Fibroblast of peridontal ligament (primary cell): ENCODE data around the gene ABHD11.
A peak's percentile ranks its signal among the peaks of the same experiment; 100 is the strongest.

ENCODE experiments used
- DNase-seq: peaks from one replicate; pipeline ENCODE4 v3.0.0-alpha.2; 2010; ENCODE audit errors: extremely low read depth

Gene ABHD11

DNA sequence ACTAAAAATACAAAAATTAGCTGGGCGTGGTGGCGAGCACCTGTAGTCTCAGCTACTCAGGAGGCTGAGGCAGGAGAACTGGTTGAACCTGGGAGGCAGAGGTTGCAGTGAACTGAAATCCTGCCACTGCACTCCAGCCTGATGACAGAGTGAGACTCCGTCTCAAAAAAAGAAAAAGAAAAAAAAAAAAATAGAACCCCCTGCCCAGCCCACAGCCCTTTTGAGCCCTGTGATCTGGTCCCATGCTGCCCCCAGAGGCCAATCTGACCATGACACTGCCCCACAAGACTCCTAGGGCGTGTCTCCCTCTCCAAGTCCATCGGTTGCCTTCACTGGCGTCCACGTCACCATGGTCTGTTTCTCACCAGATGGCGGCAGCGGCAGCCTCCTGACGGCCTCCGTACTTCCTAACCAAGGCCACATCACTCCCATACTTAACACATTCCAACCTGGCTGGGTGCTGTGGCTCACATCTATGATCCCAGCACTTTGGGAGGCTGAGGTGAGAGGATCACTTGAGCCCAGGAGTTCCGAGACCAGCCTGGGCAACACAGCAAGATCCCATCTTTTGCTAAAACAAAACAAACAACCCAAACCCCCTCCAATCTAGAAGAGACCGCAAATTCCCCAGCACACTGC is 37.1 kb downstream of the ABHD11 start:
- peak; percentile 41 for DNase-seq

DNA sequence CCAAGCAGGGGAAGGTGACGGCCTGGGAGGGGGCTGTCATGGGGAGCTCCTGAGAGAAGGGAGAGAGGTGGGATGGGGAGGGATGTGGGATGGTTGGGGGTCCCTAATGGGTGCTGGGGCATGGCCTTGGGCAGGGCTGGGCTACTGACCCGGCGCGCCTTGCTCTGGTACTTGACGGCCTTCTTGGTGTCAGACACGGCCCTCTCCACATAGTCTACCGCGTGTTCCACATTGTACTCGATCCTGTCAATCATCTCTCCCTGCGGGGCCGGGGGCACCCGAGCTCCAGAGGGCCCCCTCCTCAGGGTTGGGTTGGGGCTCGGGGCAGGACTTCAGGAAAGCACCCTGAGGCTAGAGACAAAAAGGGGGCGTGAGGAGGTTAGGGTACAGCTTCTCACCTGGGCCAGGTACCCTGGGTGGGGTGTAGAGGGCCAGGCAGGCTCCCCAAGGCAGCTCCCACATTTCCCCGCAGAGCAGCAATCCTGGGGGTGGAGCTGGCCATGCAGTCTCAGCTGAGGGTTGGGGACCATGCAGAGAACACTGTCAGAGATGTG is 37.9 kb downstream of the ABHD11 start:
- DNase-seq: no peak

DNA sequence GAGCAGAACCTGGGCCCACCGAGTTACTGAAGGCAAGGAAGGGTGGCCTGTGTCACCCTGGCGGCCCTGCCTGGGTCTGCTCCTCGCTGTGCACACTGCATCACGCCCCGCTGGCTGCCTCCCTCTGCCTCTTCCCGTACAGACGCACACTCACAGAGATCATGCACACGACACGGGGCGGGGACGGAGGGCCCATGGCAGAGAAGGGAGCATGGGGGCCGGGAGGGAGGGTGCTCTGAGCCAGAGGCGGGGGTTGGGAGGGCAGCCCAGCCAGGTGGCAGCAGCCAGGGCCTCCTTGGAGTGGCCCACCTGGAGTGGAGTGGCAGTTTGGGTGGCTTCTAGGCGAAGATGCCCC is 38.6 kb downstream of the ABHD11 start:
- DNase-seq: no peak

DNA sequence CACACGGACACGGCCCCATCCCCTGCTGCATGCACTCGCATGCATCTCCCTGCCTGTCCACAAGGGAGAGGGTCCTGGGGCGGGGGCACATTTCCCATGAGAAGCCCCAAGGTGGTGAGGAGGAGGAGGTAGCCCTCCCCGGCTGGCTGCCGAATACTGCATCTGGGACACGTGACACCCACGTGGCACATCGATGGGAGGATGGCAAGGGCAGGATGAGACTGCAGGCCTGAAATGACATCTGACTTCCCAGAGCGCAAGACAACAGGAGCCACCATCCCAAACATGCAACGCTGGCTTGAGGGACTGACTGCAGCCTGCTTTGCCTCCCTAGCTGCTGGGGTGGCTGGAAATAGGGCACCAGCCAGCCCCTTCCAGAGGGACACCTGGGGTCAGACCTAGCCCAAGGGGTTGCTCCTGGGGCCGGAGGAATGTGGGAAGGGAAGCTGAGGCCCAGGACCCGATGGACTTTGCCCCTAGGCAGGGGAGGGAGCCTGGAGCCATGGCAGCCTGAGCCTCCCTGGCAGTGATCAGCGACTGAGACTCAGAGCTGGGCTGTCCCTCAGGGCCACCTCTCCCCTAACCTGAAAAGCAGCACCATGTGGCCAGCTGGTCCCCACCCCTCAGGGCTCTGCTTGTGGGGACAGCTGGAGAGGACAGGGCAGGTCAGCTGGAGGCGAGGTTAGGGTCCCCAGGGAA is 39.1 kb downstream of the ABHD11 start:
- DNase-seq: no peak

DNA sequence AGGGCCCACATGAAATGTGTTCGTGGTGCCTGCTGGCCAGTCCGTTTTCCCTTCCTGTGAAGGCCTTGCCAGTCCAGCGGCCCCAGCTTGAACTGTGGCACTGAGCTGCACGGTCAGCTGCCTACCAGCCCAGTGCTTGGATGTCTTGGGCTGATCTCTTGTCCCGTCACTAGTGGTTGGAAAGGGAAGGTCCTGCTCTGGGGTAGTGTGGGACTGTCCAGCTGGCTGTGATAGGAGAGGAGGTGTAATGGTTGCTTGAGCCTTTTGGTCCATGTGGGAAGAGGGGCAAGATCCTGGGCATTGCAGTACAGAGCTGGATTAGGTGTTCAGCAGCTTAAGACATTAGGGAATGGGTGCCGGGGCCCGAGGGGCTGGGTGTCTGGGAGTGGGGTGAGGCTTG is 40.2 kb downstream of the ABHD11 start:
- no peak for DNase-seq

DNA sequence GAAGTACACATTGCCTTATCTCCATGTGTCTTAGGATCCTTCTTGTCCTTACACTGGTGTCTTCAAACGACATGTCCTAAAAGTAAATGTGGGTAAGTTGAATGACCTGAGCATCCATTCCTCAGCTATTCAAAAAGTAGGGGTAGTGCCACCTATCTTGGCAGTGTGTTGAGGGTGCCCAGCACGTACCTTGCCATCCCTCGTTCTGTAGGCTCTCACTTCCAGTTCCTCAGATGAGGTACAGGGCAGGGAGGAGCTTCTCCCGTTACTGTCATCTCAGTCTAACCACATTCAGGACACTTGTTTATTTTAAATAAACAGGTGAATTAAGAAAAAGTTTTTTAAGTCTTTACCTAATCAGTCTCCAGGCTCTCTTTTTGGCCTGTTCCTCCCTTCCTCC is 42.2 kb downstream of the ABHD11 start:
- DNase-seq: no peak

DNA sequence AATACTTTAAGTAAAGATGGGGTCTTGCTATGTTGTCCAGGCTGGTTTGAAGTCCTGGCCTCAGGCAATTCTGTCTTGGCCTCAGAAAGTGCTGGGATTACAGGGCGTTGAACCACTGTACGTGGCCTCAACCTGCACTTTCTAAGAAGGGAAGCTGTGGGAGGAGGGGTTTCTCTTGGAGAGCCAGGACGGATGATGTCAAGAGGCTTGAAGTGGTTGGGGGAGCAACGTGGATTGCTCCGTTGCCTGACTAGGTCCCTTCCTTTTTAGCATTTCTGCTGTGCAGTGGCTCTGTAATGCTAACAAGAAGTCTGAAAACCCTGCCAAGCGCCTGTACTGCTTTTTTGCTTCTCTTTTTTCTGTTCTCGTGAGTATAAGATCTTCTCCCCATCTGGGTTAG is 48.0 kb downstream of the ABHD11 start:
- DNase-seq: no peak

DNA sequence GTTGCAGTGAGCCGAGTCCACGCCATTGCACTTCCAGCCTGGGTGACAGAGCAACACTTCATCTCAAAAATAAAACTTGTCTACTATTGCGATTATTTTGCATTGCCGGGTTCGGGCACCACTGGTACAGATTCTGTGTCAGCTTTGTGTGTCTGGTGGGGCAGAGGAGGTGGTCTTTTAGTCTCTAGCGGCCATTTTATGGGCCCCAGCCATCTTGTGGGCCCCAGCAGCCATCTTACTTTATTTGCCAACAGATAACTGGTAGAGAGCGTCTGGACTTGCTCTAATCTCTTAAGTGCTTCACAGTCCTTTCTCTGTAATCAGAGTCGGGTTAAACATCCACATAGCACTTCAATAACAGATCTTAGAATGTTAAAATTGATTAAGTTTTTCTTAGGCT is 50.3 kb downstream of the ABHD11 start:
- no peak for DNase-seq
